K562 (cell line): ENCODE results near the gene SOX21. TPM values are rescaled to one million over a fixed set of nuclear protein-coding genes. Genes with fewer than 3 reads are reported as not detected.

Experiments
- ZNF583 ChIP-seq: fragments of 250-450 bp; sonication (Bioruptor Pico); IDR thresholded peaks from 2 replicates; pipeline ENCODE4 v1.4.0; 2020
- polyA plus RNA-seq, 8 experiments: library from polyadenylated mRNA; depleted of rRNA in 4 of 8; stranded (reverse) in 5 of 8; unstranded in 3 of 8; fragments of >200 nt; fragmentation: Nextera tagmentation in 2 of 8; fragmentation: Illumina TruSeq in 1 of 8; extraction: Ambion mirVana in 2 of 8; extraction: Trizol in 1 of 8; gene quantifications; 2 replicates each; pipeline versions ENCODE4 v1.2.1 to v1.2.3, GENCODE V29; 2011 to 2014; ENCODE audit warnings: inconsistent platforms in 1 of 8, missing spikeins in 1 of 8
- total RNA-seq, 7 experiments: library from RNA; depleted of rRNA in 6 of 7; stranded (reverse); fragments of >200 nt in 6 of 7; fragmentation: Illumina TruSeq in 2 of 7; extraction: Trizol in 2 of 7; gene quantifications; 2 replicates each; pipeline versions ENCODE4 v1.2.1 to v1.2.3, GENCODE V29; 2011 to 2021; ENCODE audit warnings: low replicate concordance in 1 of 7
- TF ChIP-seq, protein P1 (sequence below), 2 experiments: fragments of 450-650 bp; formaldehyde crosslinking in 1 of 2; IDR thresholded peaks; 2 replicates each; pipeline versions ENCODE4 v1.4.0 to v1.6.1; 2014 to 2020; ENCODE audit warnings: mild to moderate bottlenecking in 2 of 2, borderline replicate concordance in 1 of 2, low read depth in 1 of 2

SOX21 gene
- total and polyA plus RNA-seq, 9 of the 15 experiments (the other 6 are each of a cell fraction or from before 2014, with no cell fraction given) = 0.07 TPM; not detected in 8

DNA sequence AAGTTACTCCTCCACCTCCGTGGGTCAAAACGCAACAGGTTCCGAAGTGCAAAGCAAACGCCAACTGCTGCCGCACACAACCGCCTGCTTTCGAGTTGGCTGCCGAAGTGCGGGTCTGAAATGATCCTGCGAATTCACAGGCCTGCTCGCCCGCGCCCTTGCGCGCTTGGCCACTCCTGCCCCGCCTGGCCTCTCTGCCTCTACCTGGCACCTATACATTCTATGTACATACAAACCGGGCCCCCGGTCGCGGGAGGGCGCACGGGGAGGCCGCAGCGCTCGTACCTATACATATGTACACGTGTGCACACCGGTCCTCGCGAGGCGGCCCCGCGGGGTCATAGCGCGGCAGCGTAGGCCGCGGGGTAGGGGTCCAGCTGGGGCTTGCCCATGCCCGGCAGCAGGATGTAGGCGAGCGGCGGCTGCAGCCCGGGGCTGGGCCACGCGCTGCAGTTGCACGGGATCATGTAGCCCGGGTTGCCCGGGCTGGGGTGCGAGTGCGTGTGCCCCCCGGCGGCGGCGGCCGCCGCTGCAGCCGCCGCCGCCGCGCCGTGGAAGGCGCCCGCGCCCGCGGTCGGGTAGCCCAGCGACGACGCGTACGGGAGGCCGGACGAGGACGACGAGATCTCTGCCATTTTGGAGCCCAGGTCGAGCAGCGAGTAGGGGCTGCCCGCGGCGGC, 1.3 kb downstream of the SOX21 start (continued):
- TF ChIP-seq, protein P1, sequence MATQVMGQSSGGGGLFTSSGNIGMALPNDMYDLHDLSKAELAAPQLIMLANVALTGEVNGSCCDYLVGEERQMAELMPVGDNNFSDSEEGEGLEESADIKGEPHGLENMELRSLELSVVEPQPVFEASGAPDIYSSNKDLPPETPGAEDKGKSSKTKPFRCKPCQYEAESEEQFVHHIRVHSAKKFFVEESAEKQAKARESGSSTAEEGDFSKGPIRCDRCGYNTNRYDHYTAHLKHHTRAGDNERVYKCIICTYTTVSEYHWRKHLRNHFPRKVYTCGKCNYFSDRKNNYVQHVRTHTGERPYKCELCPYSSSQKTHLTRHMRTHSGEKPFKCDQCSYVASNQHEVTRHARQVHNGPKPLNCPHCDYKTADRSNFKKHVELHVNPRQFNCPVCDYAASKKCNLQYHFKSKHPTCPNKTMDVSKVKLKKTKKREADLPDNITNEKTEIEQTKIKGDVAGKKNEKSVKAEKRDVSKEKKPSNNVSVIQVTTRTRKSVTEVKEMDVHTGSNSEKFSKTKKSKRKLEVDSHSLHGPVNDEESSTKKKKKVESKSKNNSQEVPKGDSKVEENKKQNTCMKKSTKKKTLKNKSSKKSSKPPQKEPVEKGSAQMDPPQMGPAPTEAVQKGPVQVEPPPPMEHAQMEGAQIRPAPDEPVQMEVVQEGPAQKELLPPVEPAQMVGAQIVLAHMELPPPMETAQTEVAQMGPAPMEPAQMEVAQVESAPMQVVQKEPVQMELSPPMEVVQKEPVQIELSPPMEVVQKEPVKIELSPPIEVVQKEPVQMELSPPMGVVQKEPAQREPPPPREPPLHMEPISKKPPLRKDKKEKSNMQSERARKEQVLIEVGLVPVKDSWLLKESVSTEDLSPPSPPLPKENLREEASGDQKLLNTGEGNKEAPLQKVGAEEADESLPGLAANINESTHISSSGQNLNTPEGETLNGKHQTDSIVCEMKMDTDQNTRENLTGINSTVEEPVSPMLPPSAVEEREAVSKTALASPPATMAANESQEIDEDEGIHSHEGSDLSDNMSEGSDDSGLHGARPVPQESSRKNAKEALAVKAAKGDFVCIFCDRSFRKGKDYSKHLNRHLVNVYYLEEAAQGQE (IDR thresholded peaks at IDR 0.05; ENCODE audit: borderline replicate concordance) = no peak
- TF ChIP-seq, protein P1 (CRISPR knock-in tag; IDR thresholded peaks at IDR 0.05; ENCODE audit: low read depth) = no peak
- no peak for TF ChIP-seq ZNF583 (CRISPR knock-in tag)
- TF ChIP-seq, all 486 proteins: peak for 6
